GM21360 (cell line): ENCODE results near the gene HSF5.

Source experiments
- ATAC-seq: cut with Tn5 transposase; IDR thresholded peaks from one replicate; pipeline ENCODE4 v1.9.1; 2021; ENCODE audit warnings: mild to moderate bottlenecking, moderate library complexity; ENCODE audit not compliant: unreplicated experiment

Gene HSF5

GRCh38 chr17:58387834-58388233 is 100.4 kb downstream of the HSF5 start:
- ATAC-seq = no peak

GRCh38 chr17:58386708-58387107 is 101.5 kb downstream of the HSF5 start:
- ATAC-seq = no peak

- ATAC-seq = no peak
Measured at GRCh38 chr17:58385359-58385899, 102.8 kb downstream of the HSF5 start.

GRCh38 chr17:58384897-58385296 is 103.3 kb downstream of the HSF5 start:
- no peak for ATAC-seq

GRCh38 chr17:58383892-58384462 is 104.2 kb downstream of the HSF5 start:
- ATAC-seq = no peak

GRCh38 chr17:58382872-58383242 is 105.4 kb downstream of the HSF5 start:
- no peak for ATAC-seq

- ATAC-seq = no peak
Measured at GRCh38 chr17:58382108-58382871, 105.9 kb downstream of the HSF5 start.

- ATAC-seq = no peak
Measured at GRCh38 chr17:58381124-58382035, 106.8 kb downstream of the HSF5 start.

GRCh38 chr17:58380207-58381123 is 107.7 kb downstream of the HSF5 start:
- no peak for ATAC-seq

- no peak for ATAC-seq
Measured at GRCh38 chr17:58379511-58379824, 108.7 kb downstream of the HSF5 start.

GRCh38 chr17:58378733-58379510 is 109.3 kb downstream of the HSF5 start:
- no peak for ATAC-seq

- ATAC-seq = no peak
Measured at GRCh38 chr17:58377661-58378060, 110.5 kb downstream of the HSF5 start.

GRCh38 chr17:58377093-58377601 is 111.1 kb downstream of the HSF5 start:
- no peak for ATAC-seq

- ATAC-seq = no peak
Measured at GRCh38 chr17:58376472-58377000, 111.7 kb downstream of the HSF5 start.

GRCh38 chr17:58375811-58376210 is 112.4 kb downstream of the HSF5 start:
- no peak for ATAC-seq

GRCh38 chr17:58375256-58375655 is 113.0 kb downstream of the HSF5 start:
- no peak for ATAC-seq

- no peak for ATAC-seq
Measured at GRCh38 chr17:58373923-58374322, 114.3 kb downstream of the HSF5 start.

GRCh38 chr17:58373003-58373402 is 115.2 kb downstream of the HSF5 start:
- ATAC-seq = no peak

GRCh38 chr17:58371300-58371950 is 116.8 kb downstream of the HSF5 start:
- ATAC-seq = no peak
